Epithelial cell of proximal tubule (primary cell): ENCODE results near the gene COL26A1. TPM values are rescaled to one million over a fixed set of nuclear protein-coding genes. Genes with fewer than 3 reads are reported as not detected.

Source experiments
- DNase-seq: peaks from one replicate; pipeline ENCODE4 v3.0.0-alpha.2; 2011; ENCODE audit warnings: low read depth
- H3K4me3 ChIP-seq: 2 replicates; pipeline ENCODE4 v1.5.1; 2011; ENCODE audit warnings: low read depth, mild to moderate bottlenecking, low read length
- total RNA-seq: library from RNA; depleted of rRNA; stranded (reverse); fragments of >200 nt; gene quantifications from 2 replicates; pipeline ENCODE4 v1.2.3, GENCODE V29; 2015
- TF ChIP-seq, protein P1 (sequence below): conservative IDR thresholded peaks from 2 replicates; pipeline ENCODE4 v1.5.1; 2012; ENCODE audit warnings: low read depth, mild to moderate bottlenecking, low read length

COL26A1 gene
- total RNA-seq, 1 donor from 2014 or later: not detected

DNA sequence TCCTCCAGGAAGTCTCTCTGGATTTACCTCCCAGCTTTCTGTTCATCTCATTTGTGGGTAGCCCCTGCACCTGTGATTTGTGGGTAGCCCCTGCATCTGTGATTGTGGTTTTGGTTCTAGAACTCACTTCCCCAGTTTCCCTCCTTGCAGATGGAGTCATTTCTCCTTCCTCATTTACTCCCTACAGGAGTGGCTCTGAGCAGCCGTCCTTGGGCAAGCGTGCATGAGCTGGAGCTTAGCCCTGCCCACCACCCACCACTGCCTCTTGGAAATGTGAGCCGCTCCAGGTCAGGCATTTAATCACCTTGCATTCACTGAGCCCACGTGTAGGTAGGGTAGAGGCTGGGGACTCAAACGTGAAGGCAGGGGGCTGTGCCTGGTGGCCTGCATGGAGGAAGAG lies 8.2 kb downstream of the COL26A1 start:
- no peak for DNase-seq
- H3K4me3 ChIP-seq: no peak overlapping the region
- TF ChIP-seq, protein P1, sequence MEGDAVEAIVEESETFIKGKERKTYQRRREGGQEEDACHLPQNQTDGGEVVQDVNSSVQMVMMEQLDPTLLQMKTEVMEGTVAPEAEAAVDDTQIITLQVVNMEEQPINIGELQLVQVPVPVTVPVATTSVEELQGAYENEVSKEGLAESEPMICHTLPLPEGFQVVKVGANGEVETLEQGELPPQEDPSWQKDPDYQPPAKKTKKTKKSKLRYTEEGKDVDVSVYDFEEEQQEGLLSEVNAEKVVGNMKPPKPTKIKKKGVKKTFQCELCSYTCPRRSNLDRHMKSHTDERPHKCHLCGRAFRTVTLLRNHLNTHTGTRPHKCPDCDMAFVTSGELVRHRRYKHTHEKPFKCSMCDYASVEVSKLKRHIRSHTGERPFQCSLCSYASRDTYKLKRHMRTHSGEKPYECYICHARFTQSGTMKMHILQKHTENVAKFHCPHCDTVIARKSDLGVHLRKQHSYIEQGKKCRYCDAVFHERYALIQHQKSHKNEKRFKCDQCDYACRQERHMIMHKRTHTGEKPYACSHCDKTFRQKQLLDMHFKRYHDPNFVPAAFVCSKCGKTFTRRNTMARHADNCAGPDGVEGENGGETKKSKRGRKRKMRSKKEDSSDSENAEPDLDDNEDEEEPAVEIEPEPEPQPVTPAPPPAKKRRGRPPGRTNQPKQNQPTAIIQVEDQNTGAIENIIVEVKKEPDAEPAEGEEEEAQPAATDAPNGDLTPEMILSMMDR: no peak

DNA sequence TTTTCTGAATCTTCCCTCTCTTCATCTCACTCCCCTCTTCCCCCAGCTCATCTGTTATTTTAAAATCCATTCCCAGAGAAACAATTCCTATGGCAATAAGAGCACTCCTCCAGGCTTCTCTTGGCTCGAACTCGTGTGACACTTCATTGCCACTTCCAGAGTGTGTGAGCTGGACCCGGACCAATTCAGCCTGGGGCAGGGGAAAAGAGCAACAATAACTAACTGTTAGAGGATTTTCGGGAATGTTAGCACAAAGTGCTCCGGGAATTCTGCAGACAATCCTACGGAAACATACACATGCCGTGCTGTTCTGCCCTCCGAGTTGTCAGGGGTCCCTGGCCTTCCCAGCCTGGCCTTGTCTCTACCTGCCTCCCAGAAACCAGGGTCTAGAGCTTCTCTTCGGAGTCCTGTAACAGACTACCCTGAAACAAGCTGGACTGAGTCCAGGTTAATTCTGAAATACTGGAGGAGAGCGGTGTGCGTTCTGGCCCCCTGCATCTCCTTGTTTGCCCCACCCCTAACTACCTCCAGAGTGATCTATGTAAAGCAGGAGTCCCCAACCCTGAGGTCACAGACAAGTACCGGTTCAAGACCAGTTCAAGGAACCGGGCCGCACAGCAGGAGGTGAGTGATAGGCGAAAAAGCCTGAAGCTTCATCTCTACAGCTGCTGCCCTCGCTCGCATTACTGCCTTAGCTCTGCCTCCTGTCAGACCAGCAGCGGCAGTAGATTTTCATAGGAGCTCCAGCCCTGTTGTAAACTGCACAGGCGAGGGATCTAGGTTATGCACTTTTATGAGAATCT lies 11.3 kb downstream of the COL26A1 start:
- no peak overlapping the region for H3K4me3 ChIP-seq
- TF ChIP-seq, protein P1: no peak
- no peak for DNase-seq

DNA sequence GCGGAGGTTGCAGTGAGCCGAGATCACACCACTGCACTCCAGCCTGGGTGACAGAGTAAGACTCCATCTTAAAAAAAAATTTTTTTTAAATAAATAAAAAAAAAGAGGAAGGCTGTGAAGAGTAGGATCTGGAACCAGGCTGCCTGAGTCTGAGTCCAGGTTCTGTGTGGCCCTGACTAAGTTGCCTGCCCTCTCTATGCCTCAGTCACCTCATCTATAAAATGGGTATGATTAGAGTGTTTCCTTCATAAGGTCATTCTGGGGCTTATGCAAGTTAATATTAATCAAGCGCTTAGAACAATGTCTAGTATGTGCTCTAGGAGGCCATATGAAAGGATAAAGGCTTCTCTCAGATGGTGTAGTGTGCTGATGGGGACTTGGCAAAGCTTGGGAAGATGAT lies 12.3 kb downstream of the COL26A1 start:
- no peak overlapping the region for H3K4me3 ChIP-seq
- no peak for DNase-seq
- TF ChIP-seq, protein P1: no peak

DNA sequence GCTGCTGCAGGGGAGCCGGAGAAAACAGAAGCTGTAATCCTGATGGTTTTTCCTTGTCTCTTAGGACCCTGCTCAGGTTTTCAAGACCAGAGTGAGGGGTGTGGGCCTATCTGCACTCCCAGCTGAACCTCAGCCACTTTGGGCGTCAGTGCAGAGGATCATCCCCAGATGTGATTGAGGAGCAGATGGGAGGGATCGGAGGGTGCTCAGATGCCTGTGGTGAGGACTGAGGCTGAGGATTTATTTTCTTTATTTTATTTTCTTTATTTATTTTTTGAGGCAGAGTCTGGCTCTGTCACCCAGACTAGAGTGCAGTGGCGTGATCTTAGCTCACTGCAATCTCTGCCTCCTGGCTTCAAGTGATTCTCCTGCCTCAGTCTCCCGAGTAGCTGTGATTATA lies 13.9 kb downstream of the COL26A1 start:
- no peak overlapping the region for H3K4me3 ChIP-seq
- TF ChIP-seq, protein P1: no peak
- DNase-seq: no peak

DNA sequence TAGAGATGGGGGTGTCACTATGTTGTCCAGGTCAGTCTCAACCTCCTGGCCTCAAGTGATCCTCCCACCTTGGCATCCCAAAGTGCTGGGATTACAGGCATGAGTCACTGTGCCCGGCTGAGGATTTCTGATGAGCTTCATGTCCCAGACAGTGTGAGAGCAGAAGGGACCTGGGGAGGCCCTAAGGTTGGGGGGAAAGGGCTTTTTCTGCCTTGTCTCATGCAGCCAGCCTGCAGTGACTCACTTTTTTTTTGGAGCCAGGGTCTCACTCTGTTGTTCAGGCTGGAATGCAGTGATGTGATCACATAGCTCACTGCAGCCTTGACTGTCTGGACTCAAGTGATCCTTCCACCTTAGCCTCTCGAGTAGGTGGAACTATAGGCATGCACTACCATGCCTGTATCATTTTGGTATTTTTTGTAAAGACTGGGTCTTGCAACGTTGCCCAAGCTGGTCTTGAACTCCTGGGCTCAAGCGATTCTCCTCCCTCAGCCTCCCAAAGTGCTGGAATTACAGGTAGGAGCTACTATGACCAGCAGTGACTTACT lies 14.6 kb downstream of the COL26A1 start:
- no peak overlapping the region for H3K4me3 ChIP-seq
- no peak for DNase-seq
- TF ChIP-seq, protein P1: no peak

DNA sequence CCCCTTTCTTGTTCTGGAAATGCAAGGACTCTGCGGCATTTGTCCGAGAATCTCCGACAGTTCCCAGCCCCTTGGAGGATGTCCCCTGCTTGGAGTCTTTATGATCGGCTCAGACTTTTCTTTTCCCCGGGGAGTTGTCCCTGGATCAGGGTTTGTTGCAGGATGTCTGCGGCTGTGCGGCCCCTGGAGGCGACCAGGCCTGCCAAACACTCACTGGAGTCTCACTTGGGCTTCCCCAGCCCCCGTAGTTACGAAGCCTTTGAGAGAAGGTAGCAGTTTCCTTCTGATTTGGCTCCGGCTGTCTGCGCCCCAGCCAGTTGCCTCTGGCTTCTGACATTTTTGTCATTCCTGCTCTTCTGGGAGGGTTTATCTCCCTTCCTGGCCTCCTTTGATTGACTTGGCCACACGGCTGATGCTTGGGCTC lies 16.1 kb downstream of the COL26A1 start:
- TF ChIP-seq, protein P1: no peak
- DNase-seq: no peak
- no peak overlapping the region for H3K4me3 ChIP-seq

DNA sequence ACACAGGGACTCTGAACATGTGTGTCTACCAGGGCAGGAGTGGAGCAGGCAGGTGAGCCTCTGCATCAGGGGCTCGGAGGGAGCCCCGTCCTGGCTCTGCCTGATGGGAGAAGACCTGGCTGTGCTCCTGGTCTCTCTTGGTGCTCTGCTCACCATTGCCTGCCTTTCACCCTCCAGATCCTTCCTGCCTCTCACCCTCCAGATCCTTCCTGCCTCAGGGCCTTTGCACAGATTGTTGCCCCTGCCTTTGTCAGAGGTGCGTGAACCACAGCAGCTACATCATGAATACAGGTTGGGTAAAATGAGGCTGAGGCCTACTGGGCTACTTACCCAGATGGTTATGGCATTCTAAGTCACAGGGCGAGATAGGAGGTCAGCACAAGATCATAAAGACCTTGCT lies 16.6 kb downstream of the COL26A1 start:
- TF ChIP-seq, protein P1: no peak
- no peak overlapping the region for H3K4me3 ChIP-seq

More for the DNA sequence above, 16.6 kb downstream of the COL26A1 start:
- no peak for DNase-seq
